Breast epithelium (tissue), 3 donors: ENCODE measurements around the gene PTPRG.
"Not testable (repeated sequence)": the region's sequence is repeated elsewhere in the genome, so short reads cannot be mapped to it uniquely, and the experiment has no call there.

Source experiments
- CTCF ChIP-seq, 3 donors: fragments of 450-650 bp; IDR thresholded peaks; one replicate each; pipeline ENCODE4 v1.5.1; 2016 to 2017; ENCODE audit warnings: antibody characterized with exemption in 3 of 3, mild to moderate bottlenecking in 3 of 3, moderate library complexity in 3 of 3
- POLR2AphosphoS5 ChIP-seq, 3 donors: sonication (generic); formaldehyde crosslinking; IDR thresholded peaks; one replicate each; pipeline ENCODE4 v1.6.1; 2017; ENCODE audit warnings: antibody characterized with exemption in 3 of 3

- not testable (repeated sequence) for TF ChIP-seq POLR2AphosphoS5, CTCF (IDR thresholded peaks at IDR 0.05)
These were observed 137.1 kb downstream of the PTPRG start for GRCh38 chr3:61698278-61699072.
